Measurements from ENCODE around the gene GPRC5C. TPM values are rescaled to one million over a fixed set of nuclear protein-coding genes. Genes with fewer than 3 reads are reported as not detected.

GPRC5C gene
- total and polyA plus RNA-seq, 2 donors (not counting 3 experiments of a cell fraction or from before 2014, with no cell fraction given), result not detected

GRCh38 chr17:74449773-74450172, 17.9 kb downstream of the GPRC5C start:
- H3K27ac ChIP-seq (ENCODE audit: insufficient read depth, low read depth, low read length), result no peak overlapping the region
- H3K4me1 ChIP-seq (ENCODE audit: control insufficient read depth, extremely low read depth, insufficient read depth, low read length), result peaks cover 3% of the 10 kb centered on the region
- H3K79me2 ChIP-seq (ENCODE audit: control insufficient read depth, insufficient read depth, low read length), result no peaks in the 10 kb centered on the region
- CTCF ChIA-PET, result interaction anchor here (1.7 kb wide), 1 partner anchor 70 kb away, joined by 9 read pairs; no protein-coding TSS in a partner anchor
- intact Hi-C loops (cut with micrococcal nuclease) (no loop called here), dilution Hi-C loops (cut with MboI; ENCODE audit: extremely low pct_ligation_motif_present, low sequenced_read_pairs) (no loop called here)
- no peaks in the 10 kb centered on the region for H3K9me3 ChIP-seq (replicated peaks; ENCODE audit: control insufficient read depth, insufficient read depth, low read length)
- DNase-seq (ENCODE audit: low read depth, low spot score) (no peak), FAIRE-seq (no peak)
- no peak overlapping the region for H3K9ac ChIP-seq (replicated peaks; ENCODE audit: extremely low read depth, insufficient read depth, low read length)
- H3K9me1 ChIP-seq (replicated peaks; ENCODE audit: control insufficient read depth, extremely low read depth, insufficient read depth, low read length), result no peaks in the 10 kb centered on the region
- POLR2A ChIA-PET, result no interaction called here
- no peaks in the 10 kb centered on the region for H4K20me1 ChIP-seq (replicated peaks; ENCODE audit: control insufficient read depth, extremely low read depth, insufficient read depth, low read length)
- TF ChIP-seq JUN (IDR thresholded peaks at IDR 0.05; ENCODE audit: borderline replicate concordance, insufficient read depth, insufficient read length, low read depth) (no peak), EZH2 (IDR thresholded peaks at IDR 0.05; ENCODE audit: borderline replicate concordance, low read depth, low read length, severe bottlenecking) (no peak), POLR2AphosphoS5 (IDR thresholded peaks at IDR 0.05; ENCODE audit: insufficient read depth, low read depth, low read length) (no peak), GATA2 (IDR thresholded peaks at IDR 0.05; ENCODE audit: insufficient read depth, insufficient read length, low read depth, low read length) (no peak), POLR2A (IDR thresholded peaks at IDR 0.05; ENCODE audit: low read depth, low read length) (no peak), FOS (IDR thresholded peaks at IDR 0.05; ENCODE audit: borderline replicate concordance, insufficient read depth, low read length) (no peak), MYC (IDR thresholded peaks at IDR 0.05; ENCODE audit: low read depth, low read length) (no peak)
- TF ChIP-seq, protein P1, sequence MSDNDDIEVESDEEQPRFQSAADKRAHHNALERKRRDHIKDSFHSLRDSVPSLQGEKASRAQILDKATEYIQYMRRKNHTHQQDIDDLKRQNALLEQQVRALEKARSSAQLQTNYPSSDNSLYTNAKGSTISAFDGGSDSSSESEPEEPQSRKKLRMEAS (IDR thresholded peaks at IDR 0.05; ENCODE audit: insufficient read depth, insufficient read length), result no peak
- TF ChIP-seq, protein P2, sequence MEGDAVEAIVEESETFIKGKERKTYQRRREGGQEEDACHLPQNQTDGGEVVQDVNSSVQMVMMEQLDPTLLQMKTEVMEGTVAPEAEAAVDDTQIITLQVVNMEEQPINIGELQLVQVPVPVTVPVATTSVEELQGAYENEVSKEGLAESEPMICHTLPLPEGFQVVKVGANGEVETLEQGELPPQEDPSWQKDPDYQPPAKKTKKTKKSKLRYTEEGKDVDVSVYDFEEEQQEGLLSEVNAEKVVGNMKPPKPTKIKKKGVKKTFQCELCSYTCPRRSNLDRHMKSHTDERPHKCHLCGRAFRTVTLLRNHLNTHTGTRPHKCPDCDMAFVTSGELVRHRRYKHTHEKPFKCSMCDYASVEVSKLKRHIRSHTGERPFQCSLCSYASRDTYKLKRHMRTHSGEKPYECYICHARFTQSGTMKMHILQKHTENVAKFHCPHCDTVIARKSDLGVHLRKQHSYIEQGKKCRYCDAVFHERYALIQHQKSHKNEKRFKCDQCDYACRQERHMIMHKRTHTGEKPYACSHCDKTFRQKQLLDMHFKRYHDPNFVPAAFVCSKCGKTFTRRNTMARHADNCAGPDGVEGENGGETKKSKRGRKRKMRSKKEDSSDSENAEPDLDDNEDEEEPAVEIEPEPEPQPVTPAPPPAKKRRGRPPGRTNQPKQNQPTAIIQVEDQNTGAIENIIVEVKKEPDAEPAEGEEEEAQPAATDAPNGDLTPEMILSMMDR (IDR thresholded peaks at IDR 0.05; ENCODE audit: extremely low read depth in 1 of 2, insufficient read depth in 1 of 2, low read depth in 1 of 2, low read length in 2 of 2), result no peak
- BruUV-seq (replicated peaks), result no TSS peak
- H3K27me3 ChIP-seq (ENCODE audit: control insufficient read depth in 2 of 2, insufficient read depth in 2 of 2, low read length in 2 of 2), result no peaks in the 10 kb centered on the region
- no peak overlapping the region for H3K4me3 ChIP-seq (replicated peaks in 1 of 3; ENCODE audit: insufficient read depth in 1 of 3, low read depth in 1 of 3, low read length in 3 of 3)
- no peak overlapping the region for H2AFZ ChIP-seq (ENCODE audit: low read depth, low read length)
- no peaks in the 10 kb centered on the region for H3K36me3 ChIP-seq (ENCODE audit: control insufficient read depth in 2 of 2, extremely low read depth in 1 of 2, insufficient read depth in 2 of 2, low read length in 2 of 2)
- no peak overlapping the region for H3K4me2 ChIP-seq (ENCODE audit: insufficient read depth, low read length)
